SK-N-MC (cell line): ENCODE measurements around the gene HACD3.

ENCODE experiments used
- DNase-seq: peaks from one replicate; pipeline ENCODE4 v3.0.0-alpha.2; 2011; ENCODE audit warnings: low read depth, low spot score
- H3K27ac ChIP-seq: fragments of 200-600 bp; sonication (generic); 2 replicates; pipeline ENCODE4 v1.5.1; 2016; ENCODE audit warnings: mixed run types
- H3K36me3 ChIP-seq: fragments of 200-600 bp; sonication (generic); 2 replicates; pipeline ENCODE4 v1.6.1; 2017; ENCODE audit warnings: antibody characterized with exemption, low read length, mixed read lengths; ENCODE audit not compliant: insufficient read depth
- H3K4me3 ChIP-seq: fragments of 200-600 bp; sonication (generic); 2 replicates; pipeline ENCODE4 v1.5.1; 2016
- H3K9ac ChIP-seq: fragments of 200-600 bp; sonication (generic); 2 replicates; pipeline ENCODE4 v1.8.0; 2017; ENCODE audit warnings: mixed run types, mixed read lengths; ENCODE audit not compliant: insufficient read length
- H3K9me3 ChIP-seq: fragments of 200-600 bp; sonication (generic); 2 replicates; pipeline ENCODE4 v1.6.1; 2017; ENCODE audit warnings: low read depth, mild to moderate bottlenecking, antibody characterized with exemption, low read length, moderate library complexity, mixed read lengths
- EZH2 ChIP-seq: fragments of 200-600 bp; sonication (generic); IDR thresholded peaks from one replicate; pipeline ENCODE4 v1.6.1; 2017; ENCODE audit warnings: antibody characterized with exemption
- FOXP2 ChIP-seq: optimal IDR thresholded peaks from 2 replicates; pipeline ENCODE3; 2011; ENCODE audit warnings: mild to moderate bottlenecking, moderate library complexity; ENCODE audit not compliant: insufficient read depth; ENCODE audit errors: extremely low read length, control extremely low read depth
- POLR2AphosphoS5 ChIP-seq: IDR thresholded peaks from 2 replicates; pipeline ENCODE4 v1.6.1; 2012; ENCODE audit warnings: mild to moderate bottlenecking, low read depth, low read length, borderline replicate concordance

Gene HACD3

DNA sequence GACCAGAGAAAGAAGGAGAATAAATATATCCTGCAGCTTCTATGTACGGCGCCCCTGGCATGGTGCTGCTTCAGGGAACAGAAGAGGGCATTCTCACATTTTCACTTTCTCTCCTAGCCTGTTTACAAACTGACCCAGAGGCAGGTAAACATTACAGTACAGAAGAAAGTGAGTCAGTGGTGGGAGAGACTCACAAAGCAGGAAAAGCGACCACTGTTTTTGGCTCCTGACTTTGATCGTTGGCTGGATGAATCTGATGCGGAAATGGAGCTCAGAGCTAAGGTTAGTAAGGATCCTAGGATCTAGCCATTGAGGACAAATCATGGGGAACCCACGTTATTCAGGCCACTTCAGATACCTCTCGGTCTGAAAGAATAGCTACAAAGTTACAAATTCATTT lies 26.4 kb downstream of the HACD3 start:
- no peak overlapping the region for H3K9ac ChIP-seq
- no peaks in the 10 kb centered on the region for H3K9me3 ChIP-seq
- no peak overlapping the region for H3K4me3 ChIP-seq
- no peak for DNase-seq
- peaks cover 79% of the 10 kb centered on the region for H3K36me3 ChIP-seq
- TF ChIP-seq EZH2 (no peak), FOXP2 (no peak), POLR2AphosphoS5 (no peak)
- no peak overlapping the region for H3K27ac ChIP-seq

GRCh38 chr15:65558336-65558735 lies 28.1 kb downstream of the HACD3 start:
- Histone ChIP-seq H3K27ac (no peak overlapping the region), H3K36me3 (peaks cover 89% of the 10 kb centered on the region), H3K4me3 (no peak overlapping the region), H3K9me3 (no peaks in the 10 kb centered on the region), H3K9ac (no peak overlapping the region)
- TF ChIP-seq POLR2AphosphoS5, result no peak
- TF ChIP-seq EZH2, result no peak
- no peak for TF ChIP-seq FOXP2
- no peak for DNase-seq

GRCh38 chr15:65558997-65559760 lies 28.9 kb downstream of the HACD3 start:
- H3K9ac ChIP-seq, result no peak overlapping the region
- TF ChIP-seq FOXP2, result no peak
- no peak for TF ChIP-seq POLR2AphosphoS5
- no peak for TF ChIP-seq EZH2
- no peak for DNase-seq
- no peak overlapping the region for H3K27ac ChIP-seq
- no peak overlapping the region for H3K4me3 ChIP-seq
- no peaks in the 10 kb centered on the region for H3K9me3 ChIP-seq
- H3K36me3 ChIP-seq, result peaks cover 89% of the 10 kb centered on the region

DNA sequence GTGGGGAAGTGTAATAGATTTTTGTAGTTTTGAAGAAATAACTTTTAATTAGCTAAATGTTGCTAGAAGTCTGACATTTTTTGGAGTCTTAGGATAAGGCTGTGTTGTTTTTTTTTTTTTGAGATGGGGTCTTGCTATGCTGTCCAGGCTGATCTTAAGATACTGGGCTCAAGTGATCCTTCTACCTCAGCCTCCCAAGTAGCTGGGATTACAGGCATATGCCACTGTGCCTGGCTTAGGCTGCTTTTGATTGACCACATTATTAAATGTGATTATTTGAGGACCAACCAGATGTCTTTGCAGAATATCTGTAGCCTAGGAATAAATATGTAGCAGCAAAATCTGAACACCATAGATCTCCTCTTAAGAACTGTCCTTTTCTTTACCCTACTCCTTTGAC lies 29.7 kb downstream of the HACD3 start:
- peaks cover 95% of the 10 kb centered on the region for H3K36me3 ChIP-seq
- no peak overlapping the region for H3K27ac ChIP-seq
- TF ChIP-seq POLR2AphosphoS5, result no peak
- no peak for TF ChIP-seq FOXP2
- TF ChIP-seq EZH2, result no peak
- no peaks in the 10 kb centered on the region for H3K9me3 ChIP-seq
- no peak overlapping the region for H3K9ac ChIP-seq
- no peak for DNase-seq
- no peak overlapping the region for H3K4me3 ChIP-seq

DNA sequence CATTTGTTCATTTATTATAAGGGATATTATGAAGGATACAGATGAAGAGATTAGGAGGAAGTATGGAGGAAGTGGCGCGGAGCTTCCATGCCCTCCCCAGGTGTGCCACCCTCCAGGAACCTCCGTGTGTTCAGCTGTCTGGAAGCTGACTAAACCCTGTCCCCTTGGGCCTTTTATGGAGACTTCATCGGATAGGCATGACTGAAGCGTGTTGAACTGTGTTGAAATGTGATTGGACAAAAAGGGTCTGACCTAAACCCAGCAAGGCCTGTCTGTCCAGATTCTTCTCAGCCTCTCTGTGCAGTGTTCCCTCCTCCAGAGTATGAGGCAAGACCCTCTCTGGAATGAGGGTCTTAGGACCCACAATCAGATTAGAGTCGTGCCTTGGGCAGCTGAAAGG lies 31.7 kb downstream of the HACD3 start:
- no peak overlapping the region for H3K4me3 ChIP-seq
- no peak overlapping the region for H3K27ac ChIP-seq
- H3K36me3 ChIP-seq, result peaks cover 96% of the 10 kb centered on the region
- no peak for DNase-seq
- no peak overlapping the region for H3K9ac ChIP-seq
- TF ChIP-seq POLR2AphosphoS5, result no peak
- no peak for TF ChIP-seq EZH2
- no peak for TF ChIP-seq FOXP2
- no peaks in the 10 kb centered on the region for H3K9me3 ChIP-seq

DNA sequence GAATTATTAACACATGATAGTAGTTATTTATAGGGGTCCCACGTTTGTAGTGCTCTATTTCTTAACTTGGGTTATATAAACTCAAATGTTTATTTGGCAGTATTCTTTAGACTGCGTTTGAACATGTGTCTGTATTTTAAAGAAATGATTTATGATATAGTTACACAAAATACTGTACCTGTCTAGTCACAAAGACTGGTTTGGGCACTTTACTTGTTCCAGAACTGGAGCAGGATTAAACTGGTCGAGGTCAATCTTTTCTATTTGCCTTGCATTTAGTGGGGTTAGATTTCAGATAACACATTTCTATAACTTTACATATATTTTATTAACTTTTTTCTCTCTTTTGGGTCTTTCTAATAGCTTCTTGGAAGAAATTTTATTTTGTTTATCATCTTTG lies 39.5 kb downstream of the HACD3 start:
- H3K9me3 ChIP-seq, result no peaks in the 10 kb centered on the region
- no peak overlapping the region for H3K9ac ChIP-seq
- no peak overlapping the region for H3K27ac ChIP-seq
- peaks cover 90% of the 10 kb centered on the region for H3K36me3 ChIP-seq
- H3K4me3 ChIP-seq, result no peak overlapping the region
- no peak for DNase-seq
- TF ChIP-seq FOXP2, result no peak
- no peak for TF ChIP-seq EZH2
- TF ChIP-seq POLR2AphosphoS5, result no peak

DNA sequence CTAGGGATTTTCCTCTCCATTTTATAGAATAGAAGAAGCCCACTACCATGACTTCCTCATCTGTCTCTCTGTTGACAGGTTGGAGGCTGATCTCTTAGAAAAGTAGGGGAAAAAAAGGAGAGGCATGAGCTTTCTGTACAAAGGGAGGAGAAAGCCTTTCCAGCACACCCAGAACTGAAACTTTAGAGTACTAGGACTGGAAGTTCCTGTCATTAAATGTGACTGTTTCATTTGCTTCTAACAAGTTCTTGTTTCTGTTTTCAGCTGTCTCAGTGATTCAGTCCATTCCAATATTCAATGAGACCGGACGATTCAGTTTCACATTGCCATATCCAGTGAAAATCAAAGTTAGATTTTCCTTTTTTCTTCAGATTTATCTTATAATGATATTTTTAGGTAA lies 41.7 kb downstream of the HACD3 start:
- TF ChIP-seq FOXP2 (no peak), EZH2 (no peak), POLR2AphosphoS5 (no peak)
- peaks cover 80% of the 10 kb centered on the region for H3K36me3 ChIP-seq
- H3K27ac ChIP-seq, result no peak overlapping the region
- H3K9ac ChIP-seq, result no peak overlapping the region
- no peak for DNase-seq
- no peak overlapping the region for H3K4me3 ChIP-seq
- no peaks in the 10 kb centered on the region for H3K9me3 ChIP-seq

- 0 out of 2 replicates have a peak overlapping the region, but pooled peaks have one; percentile 33 for H3K27ac ChIP-seq
- peaks cover 75% of the 10 kb centered on the region for H3K36me3 ChIP-seq
- no peak for DNase-seq
- TF ChIP-seq POLR2AphosphoS5 (no peak), EZH2 (no peak), FOXP2 (no peak)
- H3K9me3 ChIP-seq, result no peaks in the 10 kb centered on the region
- no peak overlapping the region for H3K9ac ChIP-seq
- no peak overlapping the region for H3K4me3 ChIP-seq
Observed at GRCh38 chr15:65576664-65577063, 46.4 kb downstream of the HACD3 start.
